Measurements from ENCODE around the gene BRD9.

The BRD9 gene

GRCh38 chr5:878125-878524 is 14.5 kb downstream of the BRD9 start:
- TF ChIP-seq, protein P1, sequence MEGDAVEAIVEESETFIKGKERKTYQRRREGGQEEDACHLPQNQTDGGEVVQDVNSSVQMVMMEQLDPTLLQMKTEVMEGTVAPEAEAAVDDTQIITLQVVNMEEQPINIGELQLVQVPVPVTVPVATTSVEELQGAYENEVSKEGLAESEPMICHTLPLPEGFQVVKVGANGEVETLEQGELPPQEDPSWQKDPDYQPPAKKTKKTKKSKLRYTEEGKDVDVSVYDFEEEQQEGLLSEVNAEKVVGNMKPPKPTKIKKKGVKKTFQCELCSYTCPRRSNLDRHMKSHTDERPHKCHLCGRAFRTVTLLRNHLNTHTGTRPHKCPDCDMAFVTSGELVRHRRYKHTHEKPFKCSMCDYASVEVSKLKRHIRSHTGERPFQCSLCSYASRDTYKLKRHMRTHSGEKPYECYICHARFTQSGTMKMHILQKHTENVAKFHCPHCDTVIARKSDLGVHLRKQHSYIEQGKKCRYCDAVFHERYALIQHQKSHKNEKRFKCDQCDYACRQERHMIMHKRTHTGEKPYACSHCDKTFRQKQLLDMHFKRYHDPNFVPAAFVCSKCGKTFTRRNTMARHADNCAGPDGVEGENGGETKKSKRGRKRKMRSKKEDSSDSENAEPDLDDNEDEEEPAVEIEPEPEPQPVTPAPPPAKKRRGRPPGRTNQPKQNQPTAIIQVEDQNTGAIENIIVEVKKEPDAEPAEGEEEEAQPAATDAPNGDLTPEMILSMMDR (IDR thresholded peaks at IDR 0.05; ENCODE audit: control insufficient read depth, extremely low read depth, insufficient read depth) = no peak
- DNase-seq (ENCODE audit: low read depth) = no peak
- no peak overlapping the region for H3K4me3 ChIP-seq (ENCODE audit: low read depth, low read length)

DNA sequence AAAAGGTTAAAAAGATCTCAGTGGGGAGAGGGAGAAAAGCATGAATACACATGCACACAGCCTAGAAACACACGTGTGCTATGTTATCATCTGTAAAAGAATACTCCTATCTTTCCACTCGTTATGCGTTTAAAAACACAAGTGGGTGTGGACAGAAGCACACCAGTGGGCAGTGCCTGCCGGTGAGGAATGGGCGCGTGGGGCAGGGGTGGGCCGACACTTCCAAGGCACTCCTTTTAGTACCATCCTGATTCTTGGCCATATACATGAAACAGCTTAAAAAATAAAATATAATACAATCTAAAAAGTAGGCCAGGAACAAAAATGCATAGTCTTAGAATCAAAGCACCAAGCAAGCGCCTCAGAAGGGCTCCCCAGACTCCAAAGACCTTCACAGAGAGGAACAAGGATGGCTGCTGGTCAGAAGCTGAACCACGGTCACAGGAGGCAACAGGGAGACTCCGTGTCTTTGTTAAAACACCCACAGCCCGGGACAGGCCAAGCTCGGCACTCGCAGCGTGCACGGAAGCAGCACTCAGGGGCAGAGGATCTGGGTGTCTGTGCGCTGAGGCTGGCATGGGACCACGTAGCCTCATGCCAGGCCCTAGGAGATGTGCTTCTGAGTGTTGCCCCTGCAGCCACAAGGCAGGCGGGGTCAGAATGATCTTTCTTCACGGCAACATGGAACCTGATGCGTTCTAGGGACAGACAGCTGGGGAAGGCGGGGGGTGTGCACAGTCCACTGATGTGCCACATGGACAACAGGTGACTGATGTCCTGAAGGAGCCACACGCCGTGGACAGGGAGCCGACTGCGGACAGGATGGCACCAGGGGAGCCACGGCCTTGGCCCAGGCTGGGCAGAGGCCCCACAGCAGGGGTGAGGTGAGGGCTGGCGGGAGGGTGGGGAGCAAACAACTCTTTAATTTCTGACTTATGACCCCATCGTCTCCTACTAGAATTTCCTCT is 15.9 kb downstream of the BRD9 start:
- TF ChIP-seq, protein P1 (IDR thresholded peaks at IDR 0.05; ENCODE audit: control insufficient read depth, extremely low read depth, insufficient read depth) = no peak
- no peak overlapping the region for H3K4me3 ChIP-seq (ENCODE audit: low read depth, low read length)
- no peak for DNase-seq (ENCODE audit: low read depth)

DNA sequence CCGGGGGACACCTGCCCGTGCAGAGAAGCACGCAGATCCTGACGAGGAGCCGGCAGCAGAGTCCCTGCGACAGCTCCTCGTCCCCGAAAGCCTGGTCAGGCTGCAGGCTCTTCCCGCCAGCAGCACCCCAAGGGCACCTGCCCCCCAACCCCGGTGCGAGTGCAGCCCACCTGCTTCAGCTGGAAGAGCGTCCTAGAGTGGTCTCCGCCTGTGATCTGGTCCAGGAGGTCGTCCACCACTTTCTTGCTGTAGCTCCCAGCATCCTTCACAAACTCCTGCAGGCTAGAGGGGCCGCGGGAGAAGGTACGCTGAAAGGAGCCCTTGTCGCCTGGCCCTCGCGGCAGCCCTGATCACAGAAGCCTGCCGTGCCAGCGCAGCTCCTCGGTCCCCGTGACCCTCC is 16.7 kb downstream of the BRD9 start:
- no peak for DNase-seq (ENCODE audit: low read depth)
- TF ChIP-seq, protein P1 (IDR thresholded peaks at IDR 0.05; ENCODE audit: control insufficient read depth, extremely low read depth, insufficient read depth) = no peak
- no peak overlapping the region for H3K4me3 ChIP-seq (ENCODE audit: low read depth, low read length)

DNA sequence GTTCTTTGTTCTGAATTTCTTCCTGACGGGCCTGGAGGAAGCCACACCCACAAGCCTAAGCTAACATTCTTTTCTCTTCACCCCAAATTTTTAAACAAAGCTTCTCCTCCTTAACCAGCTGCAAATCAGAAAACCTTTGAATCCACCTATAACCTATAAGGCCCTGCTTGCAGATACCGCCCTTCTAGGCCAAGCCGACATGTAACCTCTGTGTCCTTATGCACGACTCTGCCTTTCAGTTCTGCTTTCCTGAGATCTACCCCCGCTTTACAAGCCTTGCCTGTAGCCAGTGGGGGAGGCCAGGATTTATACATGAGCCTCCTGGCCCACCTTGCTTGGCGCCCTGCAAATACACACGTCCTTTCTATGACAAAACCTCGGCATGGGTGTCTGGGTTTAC is 19.3 kb downstream of the BRD9 start:
- TF ChIP-seq, protein P1 (IDR thresholded peaks at IDR 0.05; ENCODE audit: control insufficient read depth, extremely low read depth, insufficient read depth) = no peak
- DNase-seq (ENCODE audit: low read depth) = no peak
- H3K4me3 ChIP-seq (ENCODE audit: low read depth, low read length) = no peak overlapping the region

DNA sequence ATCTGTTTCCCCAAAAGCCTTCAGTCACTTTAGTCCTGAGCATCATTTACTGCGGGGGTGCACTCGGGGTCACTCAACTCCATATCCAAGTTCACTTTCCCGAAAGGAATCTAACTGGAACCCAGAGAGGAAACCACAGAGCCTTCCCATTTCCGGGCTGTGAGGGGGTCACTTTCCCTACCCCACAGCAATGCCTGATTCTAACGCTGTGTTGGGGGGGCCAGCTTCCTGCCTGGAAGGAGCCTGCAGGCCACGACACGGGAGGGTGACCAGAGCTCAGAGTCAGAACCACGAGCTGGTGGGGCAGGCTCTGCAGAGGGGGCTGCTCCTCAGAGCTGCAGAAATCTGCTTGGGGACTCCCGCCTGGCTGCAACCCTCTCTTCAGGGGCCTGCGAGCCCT is 20.3 kb downstream of the BRD9 start:
- DNase-seq (ENCODE audit: low read depth) = no peak
- TF ChIP-seq, protein P1 (IDR thresholded peaks at IDR 0.05; ENCODE audit: control insufficient read depth, extremely low read depth, insufficient read depth) = no peak
- no peak overlapping the region for H3K4me3 ChIP-seq (ENCODE audit: low read depth, low read length)

- H3K4me3 ChIP-seq (ENCODE audit: low read depth, low read length) = no peak overlapping the region
- TF ChIP-seq, protein P1 (IDR thresholded peaks at IDR 0.05; ENCODE audit: control insufficient read depth, extremely low read depth, insufficient read depth) = no peak
- no peak for DNase-seq (ENCODE audit: low read depth)
Measured at GRCh38 chr5:871596-872298, 20.9 kb downstream of the BRD9 start.

Measured in LNCaP clone FGC (cell line).